ENCODE data around the gene LDB2.

DNA sequence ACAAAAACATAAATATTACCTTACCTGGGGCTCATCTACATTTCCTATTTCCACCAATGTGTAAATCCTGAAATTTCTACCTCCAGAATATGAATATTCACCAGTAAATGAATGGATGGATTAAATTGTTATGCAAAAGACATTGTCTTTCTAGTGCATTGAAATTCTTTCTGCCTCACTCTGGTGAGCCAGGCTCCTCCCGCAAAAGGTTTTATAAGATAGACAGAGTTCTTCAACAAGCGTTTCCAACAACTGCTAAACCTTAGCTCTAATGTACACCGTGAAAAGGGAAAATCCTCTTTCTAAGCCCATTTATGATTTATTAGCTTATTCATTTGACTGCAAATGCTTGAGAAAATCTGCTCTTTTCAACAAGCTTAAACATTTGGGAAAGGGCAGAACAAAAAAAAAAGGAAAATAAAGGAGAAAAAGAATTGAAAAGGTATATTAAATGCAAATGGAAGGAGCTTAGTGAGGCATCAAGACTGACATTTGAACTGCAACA is 72.0 kb downstream of the LDB2 start:
- TF ChIP-seq, protein P1, sequence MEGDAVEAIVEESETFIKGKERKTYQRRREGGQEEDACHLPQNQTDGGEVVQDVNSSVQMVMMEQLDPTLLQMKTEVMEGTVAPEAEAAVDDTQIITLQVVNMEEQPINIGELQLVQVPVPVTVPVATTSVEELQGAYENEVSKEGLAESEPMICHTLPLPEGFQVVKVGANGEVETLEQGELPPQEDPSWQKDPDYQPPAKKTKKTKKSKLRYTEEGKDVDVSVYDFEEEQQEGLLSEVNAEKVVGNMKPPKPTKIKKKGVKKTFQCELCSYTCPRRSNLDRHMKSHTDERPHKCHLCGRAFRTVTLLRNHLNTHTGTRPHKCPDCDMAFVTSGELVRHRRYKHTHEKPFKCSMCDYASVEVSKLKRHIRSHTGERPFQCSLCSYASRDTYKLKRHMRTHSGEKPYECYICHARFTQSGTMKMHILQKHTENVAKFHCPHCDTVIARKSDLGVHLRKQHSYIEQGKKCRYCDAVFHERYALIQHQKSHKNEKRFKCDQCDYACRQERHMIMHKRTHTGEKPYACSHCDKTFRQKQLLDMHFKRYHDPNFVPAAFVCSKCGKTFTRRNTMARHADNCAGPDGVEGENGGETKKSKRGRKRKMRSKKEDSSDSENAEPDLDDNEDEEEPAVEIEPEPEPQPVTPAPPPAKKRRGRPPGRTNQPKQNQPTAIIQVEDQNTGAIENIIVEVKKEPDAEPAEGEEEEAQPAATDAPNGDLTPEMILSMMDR (conservative IDR thresholded peaks at IDR 0.05; ENCODE audit: low read length) = no peak
- TF ChIP-seq EZH2phosphoT487 (IDR thresholded peaks at IDR 0.05; ENCODE audit: borderline replicate concordance, low read depth, low read length) = no peak
